Measurements from ENCODE around the gene KRTAP4-16. TPM values are rescaled to one million over a fixed set of nuclear protein-coding genes. Genes with fewer than 3 reads are reported as not detected.

Gene KRTAP4-16
- total and polyA plus RNA-seq, 2 of the 8 experiments (the other 6 are each of a cell fraction or from before 2014, with no cell fraction given) = not detected

DNA sequence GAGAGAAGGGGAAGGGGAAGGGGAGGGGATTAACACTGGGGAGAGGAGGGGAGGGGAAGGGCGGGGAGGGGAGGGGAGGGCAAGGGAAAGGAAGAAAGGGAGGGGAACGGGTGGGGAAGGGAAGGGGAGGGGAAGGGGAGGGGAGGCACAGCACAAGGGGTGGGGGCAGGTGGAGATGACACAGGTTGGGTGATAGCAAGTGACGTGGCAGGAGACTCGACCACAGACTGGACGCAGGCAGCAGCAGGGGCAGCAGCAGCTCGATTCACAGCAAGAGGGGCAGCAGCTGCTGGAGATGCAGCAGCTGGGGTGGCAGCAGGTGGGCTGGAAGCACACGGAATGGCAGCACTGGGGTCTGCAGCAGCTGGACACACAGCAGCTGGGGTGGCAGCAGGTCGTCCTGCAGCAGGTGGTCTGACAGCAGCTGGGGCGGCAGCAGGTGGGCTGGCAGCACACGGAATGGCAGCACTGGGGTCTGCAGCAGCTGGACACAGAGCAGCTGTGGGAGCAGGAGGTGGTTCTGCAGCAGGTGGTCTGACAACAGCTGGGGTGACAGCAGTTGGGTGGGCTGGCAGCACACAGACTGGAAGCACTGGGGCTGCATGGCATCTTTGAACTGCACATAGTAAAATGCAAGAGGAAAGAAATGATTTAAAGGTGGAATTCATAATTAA lies at the start of gene KRTAP4-16 (continued):
- TF ChIP-seq, protein P1, sequence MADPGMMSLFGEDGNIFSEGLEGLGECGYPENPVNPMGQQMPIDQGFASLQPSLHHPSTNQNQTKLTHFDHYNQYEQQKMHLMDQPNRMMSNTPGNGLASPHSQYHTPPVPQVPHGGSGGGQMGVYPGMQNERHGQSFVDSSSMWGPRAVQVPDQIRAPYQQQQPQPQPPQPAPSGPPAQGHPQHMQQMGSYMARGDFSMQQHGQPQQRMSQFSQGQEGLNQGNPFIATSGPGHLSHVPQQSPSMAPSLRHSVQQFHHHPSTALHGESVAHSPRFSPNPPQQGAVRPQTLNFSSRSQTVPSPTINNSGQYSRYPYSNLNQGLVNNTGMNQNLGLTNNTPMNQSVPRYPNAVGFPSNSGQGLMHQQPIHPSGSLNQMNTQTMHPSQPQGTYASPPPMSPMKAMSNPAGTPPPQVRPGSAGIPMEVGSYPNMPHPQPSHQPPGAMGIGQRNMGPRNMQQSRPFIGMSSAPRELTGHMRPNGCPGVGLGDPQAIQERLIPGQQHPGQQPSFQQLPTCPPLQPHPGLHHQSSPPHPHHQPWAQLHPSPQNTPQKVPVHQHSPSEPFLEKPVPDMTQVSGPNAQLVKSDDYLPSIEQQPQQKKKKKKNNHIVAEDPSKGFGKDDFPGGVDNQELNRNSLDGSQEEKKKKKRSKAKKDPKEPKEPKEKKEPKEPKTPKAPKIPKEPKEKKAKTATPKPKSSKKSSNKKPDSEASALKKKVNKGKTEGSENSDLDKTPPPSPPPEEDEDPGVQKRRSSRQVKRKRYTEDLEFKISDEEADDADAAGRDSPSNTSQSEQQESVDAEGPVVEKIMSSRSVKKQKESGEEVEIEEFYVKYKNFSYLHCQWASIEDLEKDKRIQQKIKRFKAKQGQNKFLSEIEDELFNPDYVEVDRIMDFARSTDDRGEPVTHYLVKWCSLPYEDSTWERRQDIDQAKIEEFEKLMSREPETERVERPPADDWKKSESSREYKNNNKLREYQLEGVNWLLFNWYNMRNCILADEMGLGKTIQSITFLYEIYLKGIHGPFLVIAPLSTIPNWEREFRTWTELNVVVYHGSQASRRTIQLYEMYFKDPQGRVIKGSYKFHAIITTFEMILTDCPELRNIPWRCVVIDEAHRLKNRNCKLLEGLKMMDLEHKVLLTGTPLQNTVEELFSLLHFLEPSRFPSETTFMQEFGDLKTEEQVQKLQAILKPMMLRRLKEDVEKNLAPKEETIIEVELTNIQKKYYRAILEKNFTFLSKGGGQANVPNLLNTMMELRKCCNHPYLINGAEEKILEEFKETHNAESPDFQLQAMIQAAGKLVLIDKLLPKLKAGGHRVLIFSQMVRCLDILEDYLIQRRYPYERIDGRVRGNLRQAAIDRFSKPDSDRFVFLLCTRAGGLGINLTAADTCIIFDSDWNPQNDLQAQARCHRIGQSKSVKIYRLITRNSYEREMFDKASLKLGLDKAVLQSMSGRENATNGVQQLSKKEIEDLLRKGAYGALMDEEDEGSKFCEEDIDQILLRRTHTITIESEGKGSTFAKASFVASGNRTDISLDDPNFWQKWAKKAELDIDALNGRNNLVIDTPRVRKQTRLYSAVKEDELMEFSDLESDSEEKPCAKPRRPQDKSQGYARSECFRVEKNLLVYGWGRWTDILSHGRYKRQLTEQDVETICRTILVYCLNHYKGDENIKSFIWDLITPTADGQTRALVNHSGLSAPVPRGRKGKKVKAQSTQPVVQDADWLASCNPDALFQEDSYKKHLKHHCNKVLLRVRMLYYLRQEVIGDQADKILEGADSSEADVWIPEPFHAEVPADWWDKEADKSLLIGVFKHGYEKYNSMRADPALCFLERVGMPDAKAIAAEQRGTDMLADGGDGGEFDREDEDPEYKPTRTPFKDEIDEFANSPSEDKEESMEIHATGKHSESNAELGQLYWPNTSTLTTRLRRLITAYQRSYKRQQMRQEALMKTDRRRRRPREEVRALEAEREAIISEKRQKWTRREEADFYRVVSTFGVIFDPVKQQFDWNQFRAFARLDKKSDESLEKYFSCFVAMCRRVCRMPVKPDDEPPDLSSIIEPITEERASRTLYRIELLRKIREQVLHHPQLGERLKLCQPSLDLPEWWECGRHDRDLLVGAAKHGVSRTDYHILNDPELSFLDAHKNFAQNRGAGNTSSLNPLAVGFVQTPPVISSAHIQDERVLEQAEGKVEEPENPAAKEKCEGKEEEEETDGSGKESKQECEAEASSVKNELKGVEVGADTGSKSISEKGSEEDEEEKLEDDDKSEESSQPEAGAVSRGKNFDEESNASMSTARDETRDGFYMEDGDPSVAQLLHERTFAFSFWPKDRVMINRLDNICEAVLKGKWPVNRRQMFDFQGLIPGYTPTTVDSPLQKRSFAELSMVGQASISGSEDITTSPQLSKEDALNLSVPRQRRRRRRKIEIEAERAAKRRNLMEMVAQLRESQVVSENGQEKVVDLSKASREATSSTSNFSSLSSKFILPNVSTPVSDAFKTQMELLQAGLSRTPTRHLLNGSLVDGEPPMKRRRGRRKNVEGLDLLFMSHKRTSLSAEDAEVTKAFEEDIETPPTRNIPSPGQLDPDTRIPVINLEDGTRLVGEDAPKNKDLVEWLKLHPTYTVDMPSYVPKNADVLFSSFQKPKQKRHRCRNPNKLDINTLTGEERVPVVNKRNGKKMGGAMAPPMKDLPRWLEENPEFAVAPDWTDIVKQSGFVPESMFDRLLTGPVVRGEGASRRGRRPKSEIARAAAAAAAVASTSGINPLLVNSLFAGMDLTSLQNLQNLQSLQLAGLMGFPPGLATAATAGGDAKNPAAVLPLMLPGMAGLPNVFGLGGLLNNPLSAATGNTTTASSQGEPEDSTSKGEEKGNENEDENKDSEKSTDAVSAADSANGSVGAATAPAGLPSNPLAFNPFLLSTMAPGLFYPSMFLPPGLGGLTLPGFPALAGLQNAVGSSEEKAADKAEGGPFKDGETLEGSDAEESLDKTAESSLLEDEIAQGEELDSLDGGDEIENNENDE (IDR thresholded peaks at IDR 0.05; ENCODE audit: insufficient replicate concordance, low read length) = no peak
- TF ChIP-seq SAP30 (IDR thresholded peaks at IDR 0.05; ENCODE audit: insufficient read depth, insufficient replicate concordance, low read length) = no peak
- no peak for TF ChIP-seq ZNF274 (IDR thresholded peaks at IDR 0.05; ENCODE audit: borderline replicate concordance, extremely low read depth, low read length)
- TF ChIP-seq MAFK (IDR thresholded peaks at IDR 0.05; ENCODE audit: low read depth, low read length) = no peak
- TF ChIP-seq SIRT6 (IDR thresholded peaks at IDR 0.05; ENCODE audit: low read length) = no peak
- TF ChIP-seq RFX5 (IDR thresholded peaks at IDR 0.05; ENCODE audit: borderline replicate concordance, low read depth, low read length) = no peak
- TF ChIP-seq RBBP5 (IDR thresholded peaks at IDR 0.05; ENCODE audit: borderline replicate concordance, low read depth, low read length) = no peak
- no peak for TF ChIP-seq EGR1 (IDR thresholded peaks at IDR 0.05; ENCODE audit: borderline replicate concordance, low read depth, low read length)
- no peak for TF ChIP-seq TEAD4 (IDR thresholded peaks at IDR 0.05; ENCODE audit: low read depth, low read length)
- no peak for TF ChIP-seq SRF (IDR thresholded peaks at IDR 0.05; ENCODE audit: low read depth, low read length)
- TF ChIP-seq SUZ12 (IDR thresholded peaks at IDR 0.05; ENCODE audit: low read length) = no peak
